ENCODE measurements around the gene KPNA6.
"Not testable (repeated sequence)": the region's sequence is repeated elsewhere in the genome, so short reads cannot be mapped to it uniquely, and the experiment has no call there.

GRCh38 chr1:32113436-32113835 lies 5.6 kb downstream of the KPNA6 start:
- TF ChIP-seq ZNF707 (CRISPR knock-in tag; conservative IDR thresholded peaks at IDR 0.05); CTCF (IDR thresholded peaks at IDR 0.05 in 2 of 3, conservative IDR thresholded peaks at IDR 0.05 in 1 of 3; ENCODE audit: insufficient read depth in 2 of 3, low read depth in 1 of 3, low read length in 3 of 3): not testable (repeated sequence)
